Esophagus muscularis mucosa (tissue), 4 donors: ENCODE results near the gene GPATCH4. TPM values are rescaled to one million over a fixed set of nuclear protein-coding genes. Genes with fewer than 3 reads are reported as not detected.
"Not testable (repeated sequence)": the region's sequence is repeated elsewhere in the genome, so short reads cannot be mapped to it uniquely, and the experiment has no call there.

Experiments used
- DNase-seq: peaks from one replicate; pipeline ENCODE4 v3.0.0-alpha.2; 2017; ENCODE audit errors: extremely low spot score
- H3K27ac ChIP-seq, 4 donors: fragments of 200-600 bp; sonication (generic); replicated peaks in 1 of 4; 1 replicate in 3 of 4; 2 replicates in 1 of 4; pipeline ENCODE4 v1.5.1; 2016 to 2019; ENCODE audit warnings: mild to moderate bottlenecking in 1 of 4
- H3K27me3 ChIP-seq, 4 donors: fragments of 200-600 bp; sonication (generic); one replicate each; pipeline versions ENCODE4 v1.5.1 to v1.6.0; 2016 to 2019
- H3K36me3 ChIP-seq, 4 donors: fragments of 200-600 bp; sonication (generic); one replicate each; pipeline ENCODE4 v1.5.1; 2016 to 2019
- H3K4me1 ChIP-seq, 4 donors: fragments of 200-600 bp; sonication (generic); one replicate each; pipeline ENCODE4 v1.5.1; 2016 to 2019
- H3K4me3 ChIP-seq, 4 donors: fragments of 200-600 bp; sonication (generic); 1 replicate in 2 of 4; 2 replicates in 2 of 4; pipeline ENCODE4 v1.5.1; 2016 to 2019; ENCODE audit warnings: mild to moderate bottlenecking in 4 of 4, moderate library complexity in 1 of 4
- H3K9me3 ChIP-seq, 4 donors: fragments of 200-600 bp; sonication (generic); 1 replicate in 3 of 4; 2 replicates in 1 of 4; pipeline ENCODE4 v1.5.1; 2016 to 2019
- CTCF ChIP-seq, 3 experiments: fragments of 200-600 bp in 2 of 3; fragments of 450-650 bp in 1 of 3; sonication (generic) in 2 of 3; IDR thresholded peaks; one replicate each; pipeline ENCODE4 v1.5.1; 2017 to 2019; ENCODE audit warnings: antibody characterized with exemption in 3 of 3, mild to moderate bottlenecking in 2 of 3, moderate library complexity in 1 of 3
- EP300 ChIP-seq: sonication (generic); formaldehyde crosslinking; IDR thresholded peaks from one replicate; pipeline ENCODE4 v1.6.1; 2017; ENCODE audit warnings: antibody characterized with exemption
- POLR2A ChIP-seq: fragments of 450-650 bp; IDR thresholded peaks from one replicate; pipeline ENCODE4 v1.6.1; 2017; ENCODE audit warnings: antibody characterized with exemption, moderate library complexity, mild to moderate bottlenecking, low read depth
- POLR2AphosphoS5 ChIP-seq, 2 donors: sonication (generic); formaldehyde crosslinking; IDR thresholded peaks; one replicate each; pipeline ENCODE4 v1.6.1; 2017; ENCODE audit warnings: antibody characterized with exemption in 2 of 2
- WGBS: methylation state at CpG from one replicate; pipeline ENCODE4 v1.1.5; 2018; 5-methylcytosine and 5-hydroxymethylcytosine counted together
- intact Hi-C: fragments of 100-400 bp; cut with DNase I; formaldehyde crosslinking; loops from one replicate; pipeline ENCODE4 v1.15.1; 2023
- total RNA-seq, 4 donors: library from RNA; depleted of rRNA; stranded (reverse); fragments of >200 nt; gene quantifications; one replicate each; pipeline versions ENCODE4 v1.1.0 to v1.2.1, GENCODE V29; 2016

Gene GPATCH4
- total RNA-seq, 4 donors from 2014 or later, result 22.6 to 32.8 (median 26.4) TPM

- 72% methylated on average over 2 of the region's 2 CpGs for WGBS
- TF ChIP-seq CTCF (IDR thresholded peaks at IDR 0.05), result no peak
- TF ChIP-seq POLR2AphosphoS5 (IDR thresholded peaks at IDR 0.05), result no peak
- no peak for TF ChIP-seq POLR2A
- no peak for TF ChIP-seq EP300
- no peak for DNase-seq
- peaks cover 0 to 10% (median 4%) of the 10 kb centered on the region in 4 donors for H3K4me1 ChIP-seq
- no peak overlapping the region for H3K4me3 ChIP-seq
- H3K9me3 ChIP-seq, result no peaks in the 10 kb centered on the region
- intact Hi-C loops, result no loop called here
- H3K36me3 ChIP-seq, result no peaks in the 10 kb centered on the region
- H3K27ac ChIP-seq, result no peak overlapping the region
- H3K27me3 ChIP-seq, result no peaks in the 10 kb centered on the region
Observed at GRCh38 chr1:156555715-156556114, 45.6 kb downstream of the GPATCH4 start.

DNA sequence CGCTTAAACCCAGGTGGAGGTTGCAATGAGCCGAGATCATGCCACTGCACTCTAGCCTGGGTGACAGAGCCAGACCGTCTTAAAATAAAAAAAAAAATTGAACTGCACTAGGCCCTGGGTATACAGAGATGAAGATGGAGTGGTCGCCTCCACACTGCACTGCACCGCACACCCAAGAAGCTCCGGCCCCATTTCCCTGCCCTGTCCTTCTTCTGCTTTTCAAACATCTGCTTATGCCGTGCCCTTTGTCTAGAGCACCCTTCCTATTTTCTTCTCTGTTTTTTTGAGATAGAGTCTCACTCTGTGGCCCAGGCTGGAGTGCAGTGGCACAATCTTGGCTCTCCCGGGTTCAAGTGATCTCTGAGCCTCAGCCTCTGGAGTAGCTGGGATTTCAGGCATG is 46.3 kb downstream of the GPATCH4 start:
- intact Hi-C loops, result no loop called here
- peaks cover 0 to 10% (median 4%) of the 10 kb centered on the region in 4 donors for H3K4me1 ChIP-seq
- DNase-seq, result no peak
- H3K4me3 ChIP-seq, result no peak overlapping the region
- TF ChIP-seq POLR2AphosphoS5 (IDR thresholded peaks at IDR 0.05) (no peak), EP300 (no peak), POLR2A (no peak), CTCF (IDR thresholded peaks at IDR 0.05) (no peak)
- WGBS, result 79% methylated on average over 8 of the region's 8 CpGs
- H3K27me3 ChIP-seq, result no peaks in the 10 kb centered on the region
- no peaks in the 10 kb centered on the region for H3K36me3 ChIP-seq
- H3K27ac ChIP-seq, result no peak overlapping the region
- H3K9me3 ChIP-seq, result no peaks in the 10 kb centered on the region

GRCh38 chr1:156553860-156554485 is 47.3 kb downstream of the GPATCH4 start:
- Histone ChIP-seq H3K9me3 (no peaks in the 10 kb centered on the region), H3K36me3 (no peaks in the 10 kb centered on the region), H3K4me1 (peaks cover 0 to 10% (median 4%) of the 10 kb centered on the region in 4 donors), H3K27ac (peak overlapping the region in 3 of 4 donors; percentile 13 to 69 (median 61)), H3K4me3 (no peak overlapping the region), H3K27me3 (no peaks in the 10 kb centered on the region)
- TF ChIP-seq POLR2A, result no peak
- TF ChIP-seq EP300, result peak; percentile 68
- TF ChIP-seq POLR2AphosphoS5 (IDR thresholded peaks at IDR 0.05), result peak; percentile 22 to 70
- intact Hi-C loops, result no loop called here
- DNase-seq, result no peak
- 56% methylated on average over 4 of the region's 6 CpGs for WGBS

GRCh38 chr1:156552937-156553336 is 48.3 kb downstream of the GPATCH4 start:
- H3K36me3 ChIP-seq, H3K4me1 ChIP-seq, DNase-seq, H3K27me3 ChIP-seq, H3K9me3 ChIP-seq, H3K4me3 ChIP-seq, intact Hi-C loops: not testable (repeated sequence)
- 94% methylated on average over 4 of the region's 4 CpGs for WGBS
- peak overlapping the region in 2 of 4 donors; percentile 61 to 69 for H3K27ac ChIP-seq

GRCh38 chr1:156552518-156552917 is 48.8 kb downstream of the GPATCH4 start:
- Histone ChIP-seq H3K4me1 (peaks cover 0 to 10% (median 4%) of the 10 kb centered on the region in 4 donors), H3K27ac (no peak overlapping the region), H3K9me3 (no peaks in the 10 kb centered on the region), H3K36me3 (no peaks in the 10 kb centered on the region), H3K4me3 (no peak overlapping the region), H3K27me3 (no peaks in the 10 kb centered on the region)
- intact Hi-C loops, result no loop called here
- 72% methylated on average over 5 of the region's 5 CpGs for WGBS
- TF ChIP-seq CTCF (IDR thresholded peaks at IDR 0.05) (no peak), EP300 (no peak), POLR2AphosphoS5 (IDR thresholded peaks at IDR 0.05) (no peak), POLR2A (no peak)
- DNase-seq, result no peak

- TF ChIP-seq POLR2A (no peak), EP300 (no peak), POLR2AphosphoS5 (IDR thresholded peaks at IDR 0.05) (no peak), CTCF (IDR thresholded peaks at IDR 0.05) (no peak)
- no peak for DNase-seq
- H3K27ac ChIP-seq, result no peak overlapping the region
Observed at GRCh38 chr1:156551869-156552268, 49.4 kb downstream of the GPATCH4 start.

More at GRCh38 chr1:156551869-156552268, 49.4 kb downstream of the GPATCH4 start:
- Histone ChIP-seq H3K36me3 (no peaks in the 10 kb centered on the region), H3K4me1 (peaks cover 0 to 10% (median 4%) of the 10 kb centered on the region in 4 donors), H3K9me3 (no peaks in the 10 kb centered on the region), H3K4me3 (no peak overlapping the region), H3K27me3 (no peaks in the 10 kb centered on the region)
- 88% methylated on average over 6 of the region's 6 CpGs for WGBS
- intact Hi-C loops, result no loop called here
